ENCODE results near the gene PARP12.
A peak's percentile ranks its signal among the peaks of the same experiment; 100 is the strongest.
"Not testable (repeated sequence)": the region's sequence is repeated elsewhere in the genome, so short reads cannot be mapped to it uniquely, and the experiment has no call there.

Gene PARP12, protein sequence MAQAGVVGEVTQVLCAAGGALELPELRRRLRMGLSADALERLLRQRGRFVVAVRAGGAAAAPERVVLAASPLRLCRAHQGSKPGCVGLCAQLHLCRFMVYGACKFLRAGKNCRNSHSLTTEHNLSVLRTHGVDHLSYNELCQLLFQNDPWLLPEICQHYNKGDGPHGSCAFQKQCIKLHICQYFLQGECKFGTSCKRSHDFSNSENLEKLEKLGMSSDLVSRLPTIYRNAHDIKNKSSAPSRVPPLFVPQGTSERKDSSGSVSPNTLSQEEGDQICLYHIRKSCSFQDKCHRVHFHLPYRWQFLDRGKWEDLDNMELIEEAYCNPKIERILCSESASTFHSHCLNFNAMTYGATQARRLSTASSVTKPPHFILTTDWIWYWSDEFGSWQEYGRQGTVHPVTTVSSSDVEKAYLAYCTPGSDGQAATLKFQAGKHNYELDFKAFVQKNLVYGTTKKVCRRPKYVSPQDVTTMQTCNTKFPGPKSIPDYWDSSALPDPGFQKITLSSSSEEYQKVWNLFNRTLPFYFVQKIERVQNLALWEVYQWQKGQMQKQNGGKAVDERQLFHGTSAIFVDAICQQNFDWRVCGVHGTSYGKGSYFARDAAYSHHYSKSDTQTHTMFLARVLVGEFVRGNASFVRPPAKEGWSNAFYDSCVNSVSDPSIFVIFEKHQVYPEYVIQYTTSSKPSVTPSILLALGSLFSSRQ

DNA sequence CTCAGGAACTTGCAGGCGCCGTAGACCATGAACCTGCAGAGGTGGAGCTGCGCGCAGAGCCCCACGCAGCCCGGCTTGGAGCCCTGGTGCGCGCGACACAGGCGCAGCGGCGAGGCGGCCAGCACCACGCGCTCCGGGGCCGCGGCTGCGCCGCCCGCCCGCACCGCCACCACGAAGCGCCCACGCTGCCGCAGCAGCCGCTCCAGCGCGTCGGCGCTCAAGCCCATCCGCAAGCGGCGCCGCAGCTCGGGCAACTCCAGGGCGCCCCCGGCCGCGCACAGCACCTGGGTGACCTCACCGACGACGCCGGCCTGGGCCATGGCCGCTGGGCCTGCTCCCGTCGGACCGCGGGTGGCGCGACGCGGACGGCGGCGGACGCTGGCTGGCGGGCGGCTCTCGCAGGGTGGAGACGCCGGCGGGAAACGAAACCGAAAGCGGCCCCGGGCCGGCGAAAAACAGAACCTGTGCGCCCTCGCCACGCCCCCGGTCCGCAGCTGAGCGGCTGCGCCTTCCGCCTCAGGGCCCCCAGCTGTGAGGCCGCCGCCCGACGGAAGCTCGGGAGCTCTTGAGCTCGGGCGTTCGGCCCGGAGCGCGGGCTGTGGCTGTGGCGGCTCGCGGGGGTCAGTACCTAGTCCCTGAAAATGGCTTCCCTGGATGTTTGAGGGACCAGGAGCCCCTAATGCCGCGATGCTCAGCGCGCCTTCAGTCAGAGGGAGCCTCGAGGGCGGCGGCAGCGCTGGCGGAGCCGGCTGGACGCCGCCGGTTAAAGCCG is at the start of gene PARP12:
PARP12 (minus strand) TSS at position 424 of the 772 bp plus-strand sequence; CDS start at position 320, 104 bp downstream.
- peak; percentile 87 for DNase-seq (ENCODE audit: low spot score)

DNA sequence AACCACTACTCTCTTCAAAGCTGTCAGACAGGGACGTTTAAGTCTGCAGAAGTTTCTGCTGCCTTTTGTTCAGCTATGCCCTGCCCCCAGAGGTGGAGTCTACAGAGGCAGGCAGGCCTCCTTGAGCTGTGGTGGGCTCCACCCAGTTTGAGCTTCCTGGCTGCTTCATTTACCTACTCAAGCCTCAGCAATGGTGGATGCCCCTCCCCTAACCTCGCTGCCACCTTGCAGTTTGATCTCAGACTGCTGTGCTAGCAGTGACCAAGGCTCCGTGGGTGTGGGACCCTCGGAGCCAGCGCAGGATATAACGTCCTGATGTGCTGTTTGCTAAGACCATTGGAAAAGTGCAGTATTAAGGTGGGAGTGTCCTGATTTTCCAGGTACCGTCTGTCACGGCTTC is 46.0 kb upstream of the PARP12 start:
- not testable (repeated sequence) for DNase-seq (ENCODE audit: low spot score)

DNA sequence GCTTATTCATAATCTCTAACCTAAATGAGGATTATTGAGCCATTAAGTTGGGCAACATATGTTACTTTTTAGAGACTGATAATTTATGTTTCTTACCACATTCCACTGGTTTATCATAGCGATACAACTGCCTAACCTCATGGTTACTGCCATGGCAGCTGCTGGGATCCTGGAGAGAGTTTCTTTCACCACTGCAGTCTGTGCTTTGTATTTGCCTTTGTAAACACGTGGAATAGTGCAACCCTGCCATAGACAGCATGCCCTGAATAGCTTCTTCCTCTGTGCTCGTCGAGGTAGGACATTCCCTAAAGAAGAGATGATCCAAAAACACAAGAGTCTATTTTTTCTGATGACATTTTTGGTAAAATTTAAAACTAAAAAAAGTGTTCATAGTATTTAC is 33.7 kb upstream of the PARP12 start:
- no peak for DNase-seq (ENCODE audit: low spot score)

DNA sequence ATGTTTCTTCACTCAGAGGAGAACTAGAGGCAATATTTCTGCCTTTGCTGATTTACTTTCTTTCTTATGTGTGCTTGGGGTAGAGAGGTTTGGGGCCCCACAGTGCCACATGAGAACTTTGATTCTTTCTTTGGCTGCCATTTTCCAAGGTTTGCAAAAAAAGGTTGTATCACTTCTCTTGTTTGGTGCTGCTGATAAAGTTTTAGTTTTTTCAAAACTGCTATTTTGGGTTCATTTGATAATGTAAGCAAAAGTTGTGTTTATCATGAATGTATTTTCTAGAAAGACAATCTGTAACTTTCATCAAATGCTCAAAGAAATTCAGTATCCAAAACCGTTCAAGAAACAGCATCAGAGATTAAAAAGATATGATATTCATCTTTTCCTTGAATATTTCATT is 30.6 kb upstream of the PARP12 start:
- DNase-seq (ENCODE audit: low spot score) = no peak

DNA sequence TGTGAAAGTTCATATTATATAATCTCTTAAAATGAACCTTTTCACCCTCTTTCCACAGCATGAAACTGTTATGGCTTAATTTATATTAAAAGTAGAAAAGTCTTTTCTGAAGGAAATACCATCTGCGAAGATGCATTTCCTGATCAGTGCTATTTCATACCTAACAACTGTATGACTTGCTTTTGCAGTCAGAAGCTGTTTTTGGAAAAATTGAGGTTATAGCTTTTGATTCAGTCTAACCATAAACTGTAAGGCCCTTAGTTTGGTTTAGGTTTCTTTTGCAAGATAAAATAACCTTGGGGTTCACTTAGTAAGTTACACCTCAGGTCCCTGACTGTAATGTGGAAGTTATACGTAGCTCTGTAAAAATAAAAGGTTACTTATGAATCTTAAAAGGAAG is 22.7 kb upstream of the PARP12 start:
- no peak for DNase-seq (ENCODE audit: low spot score)

DNA sequence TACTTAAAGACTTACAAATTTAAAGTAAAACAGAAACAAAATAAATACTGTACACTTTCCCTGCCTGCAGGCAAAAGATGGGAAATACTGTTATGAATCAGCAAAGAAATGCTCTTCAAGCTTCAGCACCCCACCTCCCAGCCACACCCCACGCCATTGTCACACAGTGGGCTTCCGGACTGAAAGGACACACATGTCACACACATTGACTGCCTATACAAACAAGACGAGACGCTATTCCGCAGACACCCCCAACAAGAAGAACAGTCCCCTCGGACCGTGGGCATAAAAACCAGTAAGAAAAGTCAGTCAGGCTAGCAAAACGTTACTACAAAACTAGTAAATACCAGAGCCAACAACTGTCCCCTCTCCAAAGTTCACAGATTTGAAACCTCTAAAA is 22.2 kb upstream of the PARP12 start:
- peak; percentile 47 for DNase-seq (ENCODE audit: low spot score)

DNA sequence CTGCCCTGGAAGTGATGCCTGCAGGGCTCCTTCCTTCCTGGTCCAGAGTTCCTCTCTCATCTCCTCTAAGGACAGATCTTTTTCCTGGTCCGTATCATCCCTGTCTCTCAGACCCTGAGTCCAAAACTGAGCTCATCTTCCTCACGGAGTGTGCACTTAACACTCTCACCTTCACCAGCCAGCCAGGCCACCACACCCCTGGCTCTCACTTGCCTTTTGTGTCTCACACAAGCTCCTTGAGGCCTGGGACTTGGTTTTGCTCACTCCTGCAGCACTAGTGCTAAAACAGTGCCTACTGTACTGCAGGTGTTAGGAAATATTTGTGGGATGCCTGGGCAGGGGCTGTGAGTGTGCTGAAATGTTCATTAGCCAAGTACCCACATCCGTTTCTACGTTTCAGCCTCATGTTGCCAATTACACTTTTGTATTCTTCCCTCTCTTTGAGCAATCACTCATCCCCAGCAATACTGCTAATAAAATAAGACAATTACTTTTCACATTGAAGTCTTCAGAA is 21.4 kb upstream of the PARP12 start:
- no peak for DNase-seq (ENCODE audit: low spot score)

DNA sequence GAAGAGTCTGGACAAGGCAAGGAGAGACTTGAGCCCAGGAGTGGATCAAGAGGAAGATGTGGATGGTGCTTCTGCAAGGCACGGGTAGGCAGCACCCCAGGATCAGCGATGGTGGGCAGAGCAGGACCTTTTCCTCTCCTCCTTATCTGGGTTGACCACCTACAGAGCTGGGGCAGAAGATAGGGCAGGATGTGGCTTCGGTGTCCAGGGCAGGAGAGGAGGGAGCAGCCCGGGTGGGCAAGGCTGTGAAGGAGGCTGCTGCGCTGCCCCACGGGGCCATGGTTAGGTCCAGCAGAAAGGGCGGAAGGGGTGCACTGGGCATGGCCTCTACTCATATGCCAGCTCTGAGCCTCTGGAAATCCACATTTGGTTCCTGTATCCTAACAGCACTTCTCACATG is 20.0 kb upstream of the PARP12 start:
- no peak for DNase-seq (ENCODE audit: low spot score)

DNA sequence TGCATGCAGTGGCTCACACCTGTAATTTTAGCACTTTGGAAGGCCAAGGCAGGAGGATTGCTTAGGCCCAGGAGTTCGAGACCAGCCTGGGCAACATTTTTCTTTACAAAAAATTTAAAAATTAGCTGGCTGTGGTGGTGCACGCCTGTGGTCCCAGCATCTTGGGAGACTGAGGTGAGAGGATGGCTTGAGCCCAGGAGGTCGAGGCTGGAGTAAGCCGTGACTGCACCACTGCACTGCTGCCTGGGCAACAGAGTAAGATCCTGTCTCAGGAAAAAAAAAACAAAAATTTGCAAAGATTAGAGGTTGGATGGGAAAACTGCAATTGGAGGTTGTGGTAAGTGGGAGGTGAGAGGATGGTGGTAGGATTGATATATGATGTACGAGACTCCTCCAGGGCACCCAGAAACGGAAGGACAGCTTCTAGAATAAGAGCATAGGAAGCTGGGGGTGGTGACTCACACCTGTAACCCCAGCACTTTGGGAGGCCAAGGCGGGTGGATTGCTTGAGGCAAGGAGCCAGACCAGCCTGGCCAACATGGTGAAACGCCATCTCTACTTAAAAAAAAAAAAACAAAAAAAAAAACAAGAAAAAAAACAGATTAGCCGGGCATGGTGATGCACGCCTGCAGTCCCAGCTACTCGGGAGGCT is 19.1 kb upstream of the PARP12 start:
- DNase-seq (ENCODE audit: low spot score) = no peak

DNA sequence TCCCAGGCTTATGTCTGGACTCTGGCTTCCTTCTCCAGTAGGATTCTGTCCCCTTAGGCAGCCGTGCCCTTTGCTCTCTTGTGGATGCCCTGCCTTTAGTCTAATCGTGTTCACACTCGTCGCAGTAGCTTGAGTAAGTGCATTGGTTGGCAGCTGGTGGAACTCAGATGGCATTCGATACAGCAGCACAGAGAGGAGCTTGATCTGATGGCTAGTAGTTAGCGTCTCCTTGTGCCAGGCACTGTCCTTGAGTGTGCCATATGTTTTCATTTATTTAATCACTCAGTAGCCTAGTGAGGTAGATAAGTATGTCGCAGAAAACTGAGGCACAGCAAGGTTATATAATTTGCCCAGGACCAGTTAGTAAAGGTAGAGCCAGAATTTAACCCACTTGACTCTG is 18.2 kb upstream of the PARP12 start:
- no peak for DNase-seq (ENCODE audit: low spot score)

DNA sequence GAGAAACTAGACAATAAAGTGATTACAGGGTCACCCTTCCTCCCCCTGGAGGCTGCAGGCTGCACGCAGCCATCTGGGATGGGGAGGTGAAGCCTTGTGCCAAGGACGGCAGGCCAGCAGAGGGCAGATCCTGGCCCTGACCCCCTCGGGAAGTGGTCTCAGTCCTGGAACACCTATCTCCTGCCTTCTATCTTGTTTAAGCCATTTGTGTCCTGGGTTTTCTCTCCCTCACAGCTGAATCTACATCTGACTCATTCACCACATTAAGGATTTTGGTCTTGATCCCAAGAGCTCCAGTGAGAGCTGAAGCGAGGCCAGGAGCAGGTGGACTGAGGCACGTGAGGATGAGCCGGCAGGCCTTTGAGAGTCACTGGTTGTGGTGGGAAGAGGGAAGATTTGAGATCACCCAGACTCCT is 16.4 kb upstream of the PARP12 start:
- DNase-seq (ENCODE audit: low spot score) = no peak

DNA sequence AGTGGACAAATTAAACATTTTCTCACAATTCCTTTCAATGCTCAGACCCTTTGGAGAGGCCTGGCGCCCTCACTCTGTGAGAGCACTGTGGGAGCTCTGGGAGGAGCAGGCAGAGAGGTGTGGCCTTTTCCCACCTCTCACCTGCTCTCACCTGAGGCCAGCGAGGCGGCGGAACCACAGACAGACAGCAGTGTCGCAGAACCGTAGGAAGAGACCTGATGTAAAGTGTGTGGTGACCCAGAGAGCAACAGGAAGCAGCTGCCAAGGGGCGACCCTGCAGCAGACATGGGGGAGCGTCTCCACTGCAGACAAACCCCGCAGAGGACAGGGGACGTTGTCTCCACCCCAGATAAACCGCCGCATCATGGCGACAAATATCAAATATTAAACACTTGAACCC is 15.6 kb upstream of the PARP12 start:
- DNase-seq (ENCODE audit: low spot score) = no peak

DNA sequence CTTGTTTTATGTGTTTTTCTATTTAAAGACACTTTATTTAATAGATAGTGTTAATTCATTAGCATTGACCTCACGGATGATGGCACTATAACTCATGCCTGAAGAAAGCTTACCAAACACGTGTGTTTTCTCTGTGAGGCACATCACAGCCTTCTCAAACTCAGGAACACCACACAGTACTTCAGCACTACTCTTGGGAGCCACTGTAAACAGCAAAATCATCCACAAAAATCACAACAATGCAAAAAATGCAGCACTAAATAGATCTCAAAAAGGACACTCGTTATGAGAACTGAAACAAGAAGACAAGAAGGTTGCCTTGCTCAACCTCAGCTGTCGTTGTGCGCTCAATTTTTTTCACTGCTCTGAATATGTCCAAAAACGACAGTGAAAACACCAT is 12.0 kb upstream of the PARP12 start:
- no peak for DNase-seq (ENCODE audit: low spot score)

DNA sequence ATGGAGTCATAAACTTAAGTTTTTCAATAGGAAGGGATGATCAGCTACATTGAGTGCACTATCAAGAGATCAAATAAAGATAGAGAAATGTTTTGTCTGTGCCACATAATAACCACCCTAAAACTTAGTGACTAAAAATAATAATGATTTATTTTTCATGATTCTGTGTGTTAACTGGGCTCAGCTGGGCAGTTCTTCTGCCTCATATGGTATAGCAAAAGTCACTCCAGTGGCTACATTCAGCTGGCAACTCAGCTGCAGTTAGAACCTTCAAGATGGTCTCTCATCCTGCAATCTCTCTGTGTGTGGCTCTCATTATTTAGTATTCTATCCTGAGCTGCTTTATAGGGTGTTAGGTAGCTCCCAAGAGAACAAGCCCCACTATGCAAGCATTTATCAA is 7.8 kb upstream of the PARP12 start:
- DNase-seq (ENCODE audit: low spot score) = no peak

DNA sequence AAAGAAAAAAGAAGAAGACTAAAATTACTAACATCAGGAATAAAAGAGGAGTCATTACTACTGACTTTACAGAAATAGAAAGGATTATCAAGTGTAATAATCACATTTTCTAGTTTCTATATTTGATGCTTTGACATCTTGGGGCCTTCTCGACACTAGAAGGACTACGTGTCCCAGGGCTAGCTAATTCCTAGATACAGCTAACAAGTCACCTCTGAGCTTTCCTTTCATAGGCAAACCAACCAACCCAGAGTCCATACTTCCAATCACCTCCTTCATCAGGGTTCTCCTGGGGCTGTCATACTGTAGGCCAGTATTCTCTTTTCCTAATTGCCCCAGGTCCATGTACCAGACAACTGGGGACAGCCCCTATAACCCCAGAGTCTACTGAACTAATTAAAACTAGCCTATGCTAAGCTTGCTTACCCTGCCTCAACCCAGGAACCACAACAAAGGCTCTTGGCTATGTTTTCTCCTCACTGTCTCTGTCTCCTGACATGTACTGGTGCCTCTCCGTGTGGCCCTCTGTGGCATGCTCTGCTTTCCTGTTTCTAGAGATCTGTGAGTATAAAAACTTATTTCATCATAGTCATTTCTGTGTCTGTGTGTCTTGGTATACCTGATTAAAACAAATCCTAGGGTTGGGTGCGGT is 6.7 kb upstream of the PARP12 start:
- no peak for DNase-seq (ENCODE audit: low spot score)

DNA sequence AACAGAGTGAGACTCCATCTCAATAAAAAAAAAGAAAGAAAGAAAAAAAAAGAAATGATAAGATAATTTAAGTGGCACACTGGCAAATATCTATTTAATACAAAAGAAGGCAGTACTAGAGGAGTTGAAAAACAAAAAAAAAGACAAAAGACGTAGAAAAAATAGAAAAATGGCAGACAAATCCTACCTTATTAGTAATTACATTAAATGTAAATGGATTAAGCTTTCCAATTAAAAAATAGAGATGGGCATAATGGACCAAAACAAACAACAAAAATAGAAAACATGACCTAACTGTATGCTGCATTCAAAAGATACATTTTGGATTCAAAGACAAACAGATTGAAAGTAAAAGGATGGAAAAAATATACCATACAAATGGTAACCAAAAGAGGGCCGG is 5.3 kb upstream of the PARP12 start:
- DNase-seq (ENCODE audit: low spot score) = no peak

DNA sequence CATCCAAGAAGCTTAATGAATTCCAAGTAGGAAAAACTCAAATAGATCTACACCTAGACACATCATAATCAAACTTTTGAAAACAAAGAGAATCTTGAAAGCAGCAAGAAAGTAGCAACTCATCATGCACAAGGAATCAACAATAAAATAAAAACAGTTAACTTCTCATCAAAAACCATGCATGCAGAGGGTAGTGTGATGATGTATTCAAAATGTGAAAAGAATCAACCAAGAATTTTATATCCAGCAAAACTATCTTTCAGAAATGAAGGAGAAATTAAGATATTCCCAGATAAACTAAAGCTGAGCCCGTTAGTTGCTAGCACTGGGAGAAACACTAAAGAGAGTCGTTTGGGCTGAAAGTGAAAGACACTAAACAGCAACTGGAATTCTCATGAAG is 4.3 kb upstream of the PARP12 start:
- DNase-seq (ENCODE audit: low spot score) = no peak

DNA sequence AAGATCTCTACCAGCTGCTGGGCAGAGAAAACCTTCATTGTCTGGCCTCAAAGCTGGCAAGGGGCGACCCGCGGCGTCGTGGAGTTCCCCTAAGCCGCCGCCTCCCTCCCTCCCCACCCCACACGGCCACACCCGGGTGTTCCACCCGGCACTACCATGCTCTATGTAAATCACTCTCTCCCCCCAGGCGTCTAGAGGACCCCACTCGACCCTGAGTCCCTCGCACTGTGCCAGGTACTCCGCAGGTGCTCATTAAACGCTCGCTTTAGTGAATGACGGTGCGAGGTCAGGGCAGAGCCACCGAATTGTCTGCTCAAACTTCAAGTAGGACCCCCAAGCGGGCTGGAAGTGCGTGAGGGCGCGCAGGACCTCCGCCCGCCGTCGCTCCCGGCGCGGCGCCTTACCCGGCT is 628 bp downstream of the PARP12 start:
- peak; percentile 67 for DNase-seq (ENCODE audit: low spot score)

DNA sequence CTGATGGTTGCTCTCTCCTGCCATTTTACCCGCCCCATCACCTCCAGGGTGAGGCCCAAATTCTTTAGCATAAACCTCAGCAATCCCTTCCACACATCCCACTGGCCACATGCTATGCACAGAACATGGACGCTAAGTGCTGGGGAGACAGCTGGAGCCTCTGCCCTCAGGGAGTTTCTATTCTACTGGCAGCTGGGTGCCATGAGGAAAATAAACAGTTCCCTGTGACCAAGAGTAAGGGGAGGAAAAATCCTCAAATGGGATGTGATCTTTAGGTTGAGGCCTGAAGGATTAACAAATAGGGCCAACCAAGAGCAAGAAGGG is 1.2 kb downstream of the PARP12 start:
- DNase-seq (ENCODE audit: low spot score) = no peak

DNA sequence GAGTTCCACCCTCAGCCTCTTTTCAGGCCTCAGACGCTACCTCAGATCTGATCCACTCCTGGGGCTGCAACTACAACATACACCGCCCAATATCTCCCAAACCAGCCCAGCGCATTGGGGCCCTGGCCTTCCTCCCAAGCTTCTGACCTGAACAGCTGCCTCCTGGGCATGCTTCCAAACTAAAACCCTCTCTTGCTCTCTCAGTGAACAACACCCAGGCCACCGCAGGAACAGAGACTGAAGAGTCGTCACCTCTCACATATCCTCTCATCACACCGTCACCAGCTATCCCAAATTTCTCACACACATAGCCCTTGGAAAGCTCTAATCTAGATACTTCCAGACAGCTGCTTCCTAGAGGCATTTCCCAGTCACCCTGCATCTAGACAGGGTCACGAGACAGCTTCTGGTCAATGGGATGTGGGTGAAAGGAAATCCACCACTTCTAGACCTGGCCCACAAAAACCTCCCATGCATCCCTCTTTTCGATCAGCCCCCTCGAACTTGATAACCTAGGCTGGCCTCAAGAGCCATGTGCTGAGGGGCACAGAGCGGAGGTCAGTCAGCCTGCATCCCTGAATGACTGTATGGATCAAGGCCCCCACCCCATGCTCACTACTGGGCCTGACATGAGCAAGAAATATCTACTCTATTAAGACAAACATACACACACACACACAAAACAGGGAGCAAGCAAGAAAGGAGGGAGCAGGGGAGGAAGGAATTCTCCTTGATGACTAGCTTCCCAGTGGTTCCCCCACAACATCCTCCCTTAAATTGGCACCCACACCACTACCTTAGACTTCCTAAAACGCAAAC is 1.8 kb downstream of the PARP12 start:
- no peak for DNase-seq (ENCODE audit: low spot score)

DNA sequence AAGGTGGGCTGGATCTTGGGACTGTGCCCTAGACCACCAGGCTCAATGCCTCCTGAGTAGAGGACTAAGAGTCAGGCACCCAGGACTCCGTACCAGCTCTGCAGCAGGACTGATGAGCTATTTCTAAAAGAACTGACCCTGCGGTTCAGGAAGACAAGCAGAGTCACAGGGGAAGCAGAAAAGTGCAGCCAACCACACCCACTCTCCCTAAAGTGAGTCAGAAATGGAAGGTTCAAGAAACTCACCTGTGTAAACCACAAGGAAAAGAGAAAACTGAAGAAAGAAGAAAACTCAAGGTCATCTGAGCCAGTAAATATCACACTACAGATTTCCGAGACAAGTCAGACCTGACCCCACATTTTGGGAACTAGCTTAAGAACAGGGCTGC is 2.5 kb downstream of the PARP12 start:
- peak; percentile 25 for DNase-seq (ENCODE audit: low spot score)

All from CD4-positive, alpha-beta T cell treated with Interleukin-15 for 4 hours (primary cell).